Inferior parietal cortex (tissue), 1 donor: ENCODE data around the gene TMEM134.

Experiments used
- DNase-seq: peaks from one replicate; pipeline ENCODE4 v3.0.0-alpha.2; 2016; ENCODE audit errors: extremely low spot score

The TMEM134 gene

GRCh38 chr11:67458266-67458665 is 10.8 kb downstream of the TMEM134 start:
- no peak for DNase-seq

GRCh38 chr11:67457453-67457852 is 11.6 kb downstream of the TMEM134 start:
- DNase-seq, result no peak

GRCh38 chr11:67456068-67456705 is 12.9 kb downstream of the TMEM134 start:
- DNase-seq, result no peak

GRCh38 chr11:67455054-67455453 is 14.0 kb downstream of the TMEM134 start, which contains the start of gene CABP4:
Gene CABP4 (plus strand): TSS chr11:67455354. CDS start chr11:67455424, 70 bp downstream.
- no peak for DNase-seq

GRCh38 chr11:67453816-67454732 is 15.0 kb downstream of the TMEM134 start:
- no peak for DNase-seq

GRCh38 chr11:67452141-67452952 is 16.7 kb downstream of the TMEM134 start, which contains the start of gene GPR152:
Gene GPR152 (minus strand): TSS chr11:67452729. CDS start chr11:67452724, 5 bp downstream.
- DNase-seq, result no peak

- no peak for DNase-seq
Measured at GRCh38 chr11:67451658-67451976, 17.4 kb downstream of the TMEM134 start.

- DNase-seq, result no peak
Measured at GRCh38 chr11:67450796-67451657, 18.0 kb downstream of the TMEM134 start.

- no peak for DNase-seq
Measured at GRCh38 chr11:67449116-67449844, 19.8 kb downstream of the TMEM134 start.

- no peak for DNase-seq
Measured at GRCh38 chr11:67448220-67448609, 20.8 kb downstream of the TMEM134 start.

- DNase-seq, result no peak
Measured at GRCh38 chr11:67445515-67445914, 23.5 kb downstream of the TMEM134 start.

GRCh38 chr11:67442504-67443404 is 26.3 kb downstream of the TMEM134 start:
- DNase-seq, result no peak

- DNase-seq, result no peak
Measured at GRCh38 chr11:67441731-67442351, 27.2 kb downstream of the TMEM134 start.

- DNase-seq, result no peak
Measured at GRCh38 chr11:67441098-67441563, 27.9 kb downstream of the TMEM134 start.

- DNase-seq, result no peak
Measured at GRCh38 chr11:67440229-67441097, 28.6 kb downstream of the TMEM134 start.

GRCh38 chr11:67439321-67440228 is 29.5 kb downstream of the TMEM134 start:
- no peak for DNase-seq
